Mesenchymal stem cell (in vitro differentiated cells and primary cell): ENCODE data around the gene PYGB.

Source experiments
- DNase-seq: peaks from one replicate; pipeline ENCODE4 v3.0.0-alpha.2; 2013
- H2AFZ ChIP-seq: one replicate; pipeline ENCODE4 v1.6.1; 2013; ENCODE audit warnings: low read depth, mild to moderate bottlenecking, control low read depth, inconsistent platforms, low read length, moderate library complexity
- H2AK5ac ChIP-seq: 2 replicates; pipeline ENCODE4 v1.6.1; 2013; ENCODE audit warnings: low read length, moderate library complexity, mild to moderate bottlenecking, inconsistent platforms; ENCODE audit not compliant: severe bottlenecking
- H2BK120ac ChIP-seq: one replicate; pipeline ENCODE4 v1.6.1; 2013; ENCODE audit warnings: low read depth, mild to moderate bottlenecking, inconsistent platforms, low read length, moderate library complexity
- H2BK12ac ChIP-seq, 2 experiments: one replicate each; pipeline ENCODE4 v1.6.1; 2013; ENCODE audit warnings: inconsistent platforms in 2 of 2, low read length in 2 of 2, mild to moderate bottlenecking in 2 of 2, moderate library complexity in 2 of 2, control low read depth in 1 of 2
- H2BK15ac ChIP-seq: one replicate; pipeline ENCODE4 v1.6.1; 2013; ENCODE audit warnings: mild to moderate bottlenecking, low read depth, inconsistent platforms; ENCODE audit not compliant: poor library complexity, severe bottlenecking
- H2BK5ac ChIP-seq: 2 replicates; pipeline ENCODE4 v1.6.1; 2013; ENCODE audit warnings: low read depth, mild to moderate bottlenecking, low read length, control low read depth, inconsistent platforms; ENCODE audit not compliant: poor library complexity, severe bottlenecking
- H3K14ac ChIP-seq, 2 experiments: one replicate each; pipeline ENCODE4 v1.6.1; 2013; ENCODE audit warnings: inconsistent platforms in 2 of 2, low read length in 2 of 2, control low read depth in 1 of 2, mild to moderate bottlenecking in 1 of 2, moderate library complexity in 1 of 2
- H3K18ac ChIP-seq, 2 experiments: one replicate each; pipeline ENCODE4 v1.6.1; 2013; ENCODE audit warnings: inconsistent platforms in 2 of 2, low read length in 2 of 2, control low read depth in 1 of 2, low read depth in 1 of 2, mild to moderate bottlenecking in 1 of 2
- H3K23ac ChIP-seq, 2 experiments: one replicate each; pipeline ENCODE4 v1.6.1; 2013; ENCODE audit warnings: inconsistent platforms in 2 of 2, low read length in 2 of 2, mild to moderate bottlenecking in 2 of 2, moderate library complexity in 2 of 2, control low read depth in 1 of 2
- H3K27ac ChIP-seq: 2 replicates; pipeline ENCODE4 v1.5.1; 2013; ENCODE audit warnings: mild to moderate bottlenecking, moderate library complexity, low read length, control low read depth, inconsistent platforms; ENCODE audit not compliant: poor library complexity, severe bottlenecking
- H3K27me3 ChIP-seq, 2 experiments: 2 replicates each; pipeline versions ENCODE4 v1.6.1 to v1.7.0; 2013; ENCODE audit warnings: low read length in 2 of 2, mild to moderate bottlenecking in 2 of 2, moderate library complexity in 2 of 2, control low read depth in 1 of 2, inconsistent platforms in 1 of 2; ENCODE audit not compliant: control insufficient read depth in 1 of 2, insufficient read depth in 1 of 2
- H3K36me3 ChIP-seq, 2 experiments: 2 replicates each; pipeline versions ENCODE4 v1.6.1 to v1.7.0; 2013; ENCODE audit warnings: low read length in 2 of 2, control low read depth in 1 of 2, inconsistent platforms in 1 of 2, low read depth in 1 of 2, mild to moderate bottlenecking in 1 of 2; ENCODE audit not compliant: insufficient read depth in 2 of 2, control insufficient read depth in 1 of 2
- H3K4ac ChIP-seq, 2 experiments: one replicate each; pipeline ENCODE4 v1.6.1; 2013; ENCODE audit warnings: inconsistent platforms in 2 of 2, low read length in 2 of 2, mild to moderate bottlenecking in 2 of 2, moderate library complexity in 2 of 2, control low read depth in 1 of 2, low read depth in 1 of 2
- H3K4me1 ChIP-seq: 2 replicates; pipeline ENCODE4 v1.6.1; 2013; ENCODE audit warnings: low read depth, low read length, control low read depth; ENCODE audit not compliant: control insufficient read depth, insufficient read depth
- H3K4me2 ChIP-seq: 2 replicates; pipeline ENCODE4 v1.6.1; 2013; ENCODE audit warnings: low read length, mild to moderate bottlenecking, inconsistent platforms; ENCODE audit not compliant: poor library complexity, severe bottlenecking
- H3K4me3 ChIP-seq, 2 experiments: 2 replicates each; pipeline versions ENCODE4 v1.5.1 to v1.7.0; 2013; ENCODE audit warnings: low read length in 2 of 2, mild to moderate bottlenecking in 2 of 2, control low read depth in 1 of 2, low read depth in 1 of 2; ENCODE audit not compliant: insufficient read depth in 1 of 2
- H3K79me1 ChIP-seq: replicated peaks from 2 replicates; pipeline ENCODE4 v1.6.1; 2013; ENCODE audit warnings: mild to moderate bottlenecking, control low read depth, low read length, inconsistent platforms; ENCODE audit not compliant: poor library complexity, severe bottlenecking
- H3K9ac ChIP-seq: 2 replicates; pipeline ENCODE4 v1.7.0; 2013; ENCODE audit warnings: mild to moderate bottlenecking, low read length, moderate library complexity
- H3K9me3 ChIP-seq: 2 replicates; pipeline ENCODE4 v1.7.0; 2013; ENCODE audit warnings: mild to moderate bottlenecking, low read length; ENCODE audit not compliant: control insufficient read depth
- H4K8ac ChIP-seq: one replicate; pipeline ENCODE4 v1.6.1; 2013; ENCODE audit warnings: inconsistent platforms, mild to moderate bottlenecking, low read length, moderate library complexity
- H4K91ac ChIP-seq: one replicate; pipeline ENCODE4 v1.6.1; 2013; ENCODE audit warnings: mild to moderate bottlenecking, low read length, inconsistent platforms
- WGBS: methylation state at CpG from one replicate; pipeline ENCODE4 v1.1.7; 2013; ENCODE audit warnings: mixed read lengths; 5-methylcytosine and 5-hydroxymethylcytosine counted together

Gene PYGB

GRCh38 chr20:25256226-25256859 is 8.5 kb downstream of the PYGB start:
- Histone ChIP-seq H3K4me2 (no peak overlapping the region), H2BK5ac (no peak overlapping the region), H4K91ac (no peak overlapping the region), H3K23ac (no peak overlapping the region), H3K27ac (peak overlapping the region; percentile 50), H2BK12ac (no peak overlapping the region), H3K18ac (no peak overlapping the region), H2AK5ac (no peak overlapping the region), H2AFZ (no peak overlapping the region), H2BK15ac (no peak overlapping the region), H3K36me3 (peaks cover 26 to 47% of the 10 kb centered on the region in 2 experiments), H3K79me1 (no peaks in the 10 kb centered on the region), H3K9me3 (no peaks in the 10 kb centered on the region), H3K14ac (no peak overlapping the region), H3K4ac (no peak overlapping the region), H3K9ac (peak overlapping the region; percentile 47), H3K4me1 (peaks cover 44% of the 10 kb centered on the region), H4K8ac (no peak overlapping the region), H3K4me3 (no peak overlapping the region), H3K27me3 (no peaks in the 10 kb centered on the region), H2BK120ac (no peak overlapping the region)
- no peak for DNase-seq
- 98% methylated on average over 4 of the region's 5 CpGs for WGBS

- Histone ChIP-seq H2AFZ (no peak overlapping the region), H3K4me2 (no peak overlapping the region), H3K18ac (no peak overlapping the region), H4K8ac (no peak overlapping the region), H3K9me3 (no peaks in the 10 kb centered on the region), H3K27ac (no peak overlapping the region), H4K91ac (no peak overlapping the region), H2BK120ac (no peak overlapping the region), H3K14ac (no peak overlapping the region), H3K27me3 (no peaks in the 10 kb centered on the region), H2BK12ac (no peak overlapping the region), H3K23ac (no peak overlapping the region), H2AK5ac (no peak overlapping the region), H3K4me3 (no peak overlapping the region), H3K79me1 (no peaks in the 10 kb centered on the region), H2BK5ac (no peak overlapping the region), H3K9ac (no peak overlapping the region), H3K4ac (no peak overlapping the region), H2BK15ac (no peak overlapping the region), H3K36me3 (peaks cover 33 to 47% of the 10 kb centered on the region in 2 experiments), H3K4me1 (peaks cover 39% of the 10 kb centered on the region)
- 94% methylated on average over 3 of the region's 5 CpGs for WGBS
- no peak for DNase-seq
Measured at GRCh38 chr20:25257130-25257529, 9.2 kb downstream of the PYGB start.

GRCh38 chr20:25257756-25258475 is 10.0 kb downstream of the PYGB start:
- Histone ChIP-seq H3K27ac (peak overlapping the region; percentile 37), H2BK15ac (no peak overlapping the region), H3K4me3 (no peak overlapping the region), H4K8ac (no peak overlapping the region), H3K4me2 (no peak overlapping the region), H3K4ac (no peak overlapping the region), H2BK5ac (no peak overlapping the region), H3K4me1 (peaks cover 32% of the 10 kb centered on the region), H3K9ac (no peak overlapping the region), H3K36me3 (peaks cover 34 to 41% of the 10 kb centered on the region in 2 experiments), H2AFZ (no peak overlapping the region), H3K23ac (no peak overlapping the region), H3K9me3 (no peaks in the 10 kb centered on the region), H3K18ac (no peak overlapping the region), H2BK12ac (no peak overlapping the region), H3K27me3 (no peaks in the 10 kb centered on the region), H2BK120ac (no peak overlapping the region), H3K79me1 (no peaks in the 10 kb centered on the region), H4K91ac (no peak overlapping the region), H2AK5ac (no peak overlapping the region), H3K14ac (no peak overlapping the region)
- 96% methylated on average over 10 of the region's 10 CpGs for WGBS
- DNase-seq = no peak

DNA sequence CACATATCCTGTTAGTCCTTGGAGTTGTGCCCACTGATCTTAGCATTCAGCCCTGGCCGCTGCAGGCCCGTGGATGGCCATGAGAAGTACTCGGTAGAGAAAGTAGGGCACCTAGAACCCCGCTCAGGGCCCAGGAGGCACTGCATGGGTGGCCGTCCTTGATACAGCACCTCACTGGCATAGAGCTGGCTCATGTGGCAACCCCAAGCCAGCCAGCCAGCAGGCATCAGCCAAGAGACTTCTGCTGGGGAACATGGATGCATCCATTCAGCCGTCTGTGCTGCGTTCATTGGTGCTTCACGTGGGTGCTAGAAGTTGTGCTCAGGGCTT is 10.6 kb downstream of the PYGB start:
- no peak overlapping the region for H3K18ac ChIP-seq
- H3K4me2 ChIP-seq = no peak overlapping the region
- no peak overlapping the region for H2AFZ ChIP-seq
- no peaks in the 10 kb centered on the region for H3K27me3 ChIP-seq
- H2AK5ac ChIP-seq = no peak overlapping the region
- no peak overlapping the region for H2BK5ac ChIP-seq
- no peak for DNase-seq
- H3K23ac ChIP-seq = no peak overlapping the region
- peak overlapping the region; percentile 37 for H3K27ac ChIP-seq
- no peak overlapping the region for H3K4ac ChIP-seq
- no peak overlapping the region for H2BK120ac ChIP-seq
- H3K36me3 ChIP-seq = peaks cover 34 to 41% of the 10 kb centered on the region in 2 experiments
- no peak overlapping the region for H2BK15ac ChIP-seq
- H4K8ac ChIP-seq = no peak overlapping the region
- no peaks in the 10 kb centered on the region for H3K9me3 ChIP-seq
- H3K14ac ChIP-seq = no peak overlapping the region
- no peaks in the 10 kb centered on the region for H3K79me1 ChIP-seq
- 90% methylated on average over 8 of the region's 8 CpGs for WGBS
- H3K4me3 ChIP-seq = no peak overlapping the region
- H3K9ac ChIP-seq = no peak overlapping the region
- H3K4me1 ChIP-seq = peaks cover 28% of the 10 kb centered on the region
- no peak overlapping the region for H4K91ac ChIP-seq
- H2BK12ac ChIP-seq = no peak overlapping the region
